Activated CD8-positive, alpha-beta T cell treated with anti-CD3 and anti-CD28 coated beads for 36 hours (primary cell): Measurements from ENCODE around the gene PRR23B. TPM values are rescaled to one million over a fixed set of nuclear protein-coding genes. Genes with fewer than 3 reads are reported as not detected.

ENCODE experiments used
- ATAC-seq: fragments of 200-7000 bp; cut with Tn5 transposase; one replicate; pipeline ENCODE4 v1.10.0; 2021; ENCODE audit warnings: mild to moderate bottlenecking, moderate library complexity
- CTCF ChIA-PET: fragments of 350-600 bp; sonication (Branson Sonifier 250); formaldehyde crosslinking; loops from one replicate; lab custom pipeline; 2021; ENCODE audit warnings: antibody characterized with exemption; lab: Charles Lee
- POLR2A ChIA-PET: fragments of 350-600 bp; sonication (Branson Sonifier 250); formaldehyde crosslinking; loops from one replicate; lab custom pipeline; 2021; ENCODE audit warnings: antibody characterized with exemption; lab: Charles Lee
- DNase-seq: peaks from one replicate; pipeline ENCODE4 v3.0.0-alpha.2; 2020
- H3K27ac Mint-ChIP-seq: one replicate; pipeline ENCODE4 v1.8.0; 2021; ENCODE audit warnings: mild to moderate bottlenecking, mixed read lengths
- H3K27me3 Mint-ChIP-seq: one replicate; pipeline ENCODE4 v1.8.0; 2021; ENCODE audit warnings: mixed read lengths
- H3K36me3 Mint-ChIP-seq: one replicate; pipeline ENCODE4 v1.8.0; 2021; ENCODE audit warnings: low read depth, mixed read lengths
- H3K4me1 Mint-ChIP-seq: one replicate; pipeline ENCODE4 v1.8.0; 2021; ENCODE audit warnings: low read depth, mixed read lengths
- H3K4me3 Mint-ChIP-seq: one replicate; pipeline ENCODE4 v1.8.0; 2021; ENCODE audit warnings: mild to moderate bottlenecking, moderate library complexity, mixed read lengths
- H3K9me3 Mint-ChIP-seq: one replicate; pipeline ENCODE4 v1.8.0; 2021; ENCODE audit warnings: mixed read lengths
- CTCF ChIP-seq: fragments of 200-600 bp; IDR thresholded peaks from one replicate; pipeline ENCODE4 v1.8.0; 2022; ENCODE audit warnings: antibody characterized with exemption, mild to moderate bottlenecking
- intact Hi-C: fragments of 100-400 bp; cut with micrococcal nuclease; formaldehyde crosslinking; loops from one replicate; pipeline ENCODE4 v1.10.0; 2022
- total RNA-seq, 2 experiments: library from RNA; stranded (reverse); gene quantifications; one replicate each; pipeline ENCODE4 v1.2.3, GENCODE V29; 2021

Gene PRR23B
- total RNA-seq, 2 experiments from 2014 or later: not detected

- ATAC-seq (no peak), DNase-seq (no peak)
- H3K4me1 Mint-ChIP-seq: no peaks in the 10 kb centered on the region
- H3K36me3 Mint-ChIP-seq: no peaks in the 10 kb centered on the region
- intact Hi-C loops: no loop called here
- TF ChIP-seq CTCF: no peak
- H3K4me3 Mint-ChIP-seq: no peak overlapping the region
- no peak overlapping the region for H3K27ac Mint-ChIP-seq
- ChIA-PET CTCF (no interaction called here), POLR2A (no interaction called here)
- no peaks in the 10 kb centered on the region for H3K9me3 Mint-ChIP-seq
- peaks cover 9% of the 10 kb centered on the region for H3K27me3 Mint-ChIP-seq
Observed at GRCh38 chr3:138975351-138975750, 45.4 kb downstream of the PRR23B start.

- ATAC-seq: no peak
- Mint-ChIP-seq H3K4me1 (no peaks in the 10 kb centered on the region), H3K36me3 (no peaks in the 10 kb centered on the region), H3K27ac (no peak overlapping the region), H3K4me3 (no peak overlapping the region), H3K27me3 (peaks cover 15% of the 10 kb centered on the region), H3K9me3 (no peaks in the 10 kb centered on the region)
- TF ChIP-seq CTCF: no peak
- intact Hi-C loops: no loop called here
- CTCF ChIA-PET: interaction anchor here (1.8 to 2.1 kb wide), 2 partner anchors 38 to 59 kb away, joined by 6 to 7 read pairs; no protein-coding TSS in a partner anchor
- no peak for DNase-seq
- POLR2A ChIA-PET: no interaction called here
Observed at GRCh38 chr3:138974462-138974861, 46.3 kb downstream of the PRR23B start.

GRCh38 chr3:138972941-138973340, 47.8 kb downstream of the PRR23B start:
- DNase-seq: no peak
- peaks cover 14% of the 10 kb centered on the region for H3K27me3 Mint-ChIP-seq
- ATAC-seq: no peak
- ChIA-PET CTCF (interaction anchor here (1.2 to 2.1 kb wide), 2 partner anchors 32 to 37 kb away, joined by 4 to 7 read pairs; no protein-coding TSS in a partner anchor), POLR2A (interaction anchor here (0.6 kb wide), 1 partner anchor 558 kb away, joined by 3 read pairs; no protein-coding TSS in a partner anchor)
- no peak overlapping the region for H3K4me3 Mint-ChIP-seq
- no peaks in the 10 kb centered on the region for H3K4me1 Mint-ChIP-seq
- H3K36me3 Mint-ChIP-seq: no peaks in the 10 kb centered on the region
- no peaks in the 10 kb centered on the region for H3K9me3 Mint-ChIP-seq
- intact Hi-C loops: no loop called here
- no peak overlapping the region for H3K27ac Mint-ChIP-seq
- TF ChIP-seq CTCF: no peak

GRCh38 chr3:138971766-138972320, 48.9 kb downstream of the PRR23B start:
- CTCF ChIA-PET: interaction anchor here (1.2 kb wide), 1 partner anchor 31 kb away, joined by 4 read pairs; no protein-coding TSS in a partner anchor
- Mint-ChIP-seq H3K27ac (no peak overlapping the region), H3K4me1 (no peaks in the 10 kb centered on the region), H3K36me3 (no peaks in the 10 kb centered on the region), H3K27me3 (peaks cover 14% of the 10 kb centered on the region), H3K9me3 (no peaks in the 10 kb centered on the region), H3K4me3 (no peak overlapping the region)
- TF ChIP-seq CTCF: no peak
- no peak for ATAC-seq
- POLR2A ChIA-PET: no interaction called here
- DNase-seq: no peak
- intact Hi-C loops: no loop called here

Other genes with a start within 250 kb of the PRR23B start
- 10 to 100 TPM; 12.4 to 13.4 TPM for gene PIK3CB, start 186.0 kb downstream of the PRR23B start, total RNA-seq
- gene FOXL2, start 73.8 kb downstream of the PRR23B start, total RNA-seq: not detected
- not detected for gene FOXL2NB, start 73.7 kb downstream of the PRR23B start, total RNA-seq
- not detected for gene PRR23A, start 14.7 kb downstream of the PRR23B start, total RNA-seq
- not detected for gene PRR23C, start 24.0 kb upstream of the PRR23B start, total RNA-seq